T47D (cell line): Measurements from ENCODE around the gene BRSK1.
"Not testable (repeated sequence)": the region's sequence is repeated elsewhere in the genome, so short reads cannot be mapped to it uniquely, and the experiment has no call there.

Experiments used
- DNase-seq, 2 experiments: peaks; one replicate each; pipeline versions ENCODE4 v3.0.0 to v3.0.0-alpha.2; 2011 to 2012; ENCODE audit warnings: low read depth in 1 of 2, low spot score in 1 of 2
- JUND ChIP-seq: IDR thresholded peaks from 2 replicates; pipeline ENCODE4 v1.6.1; 2012; ENCODE audit warnings: low read depth
- in situ Hi-C: cut with HindIII; loops from 2 replicates; pipeline ENCODE4 v1.10.0; 2016; ENCODE audit warnings: low sequenced_read_pairs, low pct_unique_long_range_greater_than_20kb

Gene BRSK1

GRCh38 chr19:55320844-55321419, 37.1 kb downstream of the BRSK1 start:
- TF ChIP-seq JUND, result no peak
- DNase-seq, result no peak
- in situ Hi-C loops, result no loop called here

DNA sequence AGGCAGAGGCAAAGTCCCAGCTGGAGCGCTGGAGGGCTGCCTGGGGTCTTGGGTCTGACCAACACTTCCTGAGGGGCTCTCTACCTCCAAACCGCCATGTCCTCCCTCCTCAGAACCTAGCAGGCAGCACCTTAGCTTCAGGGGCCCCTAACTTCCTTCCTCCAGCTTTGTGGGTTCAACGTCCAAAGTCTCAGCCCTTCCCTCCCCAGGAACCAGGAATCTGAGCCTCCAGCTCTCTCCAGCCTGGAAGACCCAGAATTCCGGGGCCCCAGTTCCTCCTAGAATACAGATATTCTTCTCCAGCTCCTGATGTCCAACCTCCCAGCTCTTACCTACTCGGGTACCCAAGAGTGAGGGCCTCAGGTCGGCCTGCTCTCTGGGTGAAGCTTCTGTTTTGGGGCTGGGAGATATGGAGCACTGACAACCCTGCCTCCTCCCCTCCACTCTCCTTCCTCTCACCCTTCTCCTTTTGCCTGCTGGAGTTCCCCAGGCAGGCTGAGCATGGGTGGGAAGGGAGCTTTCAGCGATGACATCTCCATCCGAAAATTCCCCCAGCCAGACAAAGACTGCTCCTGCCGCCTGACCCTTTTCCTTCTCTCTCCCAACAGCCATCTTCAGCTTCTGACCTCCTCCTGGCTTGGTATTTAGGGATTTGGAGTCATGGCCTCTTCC, 37.8 kb downstream of the BRSK1 start:
- TF ChIP-seq JUND, result no peak
- no peak for DNase-seq
- in situ Hi-C loops, result no loop called here

DNA sequence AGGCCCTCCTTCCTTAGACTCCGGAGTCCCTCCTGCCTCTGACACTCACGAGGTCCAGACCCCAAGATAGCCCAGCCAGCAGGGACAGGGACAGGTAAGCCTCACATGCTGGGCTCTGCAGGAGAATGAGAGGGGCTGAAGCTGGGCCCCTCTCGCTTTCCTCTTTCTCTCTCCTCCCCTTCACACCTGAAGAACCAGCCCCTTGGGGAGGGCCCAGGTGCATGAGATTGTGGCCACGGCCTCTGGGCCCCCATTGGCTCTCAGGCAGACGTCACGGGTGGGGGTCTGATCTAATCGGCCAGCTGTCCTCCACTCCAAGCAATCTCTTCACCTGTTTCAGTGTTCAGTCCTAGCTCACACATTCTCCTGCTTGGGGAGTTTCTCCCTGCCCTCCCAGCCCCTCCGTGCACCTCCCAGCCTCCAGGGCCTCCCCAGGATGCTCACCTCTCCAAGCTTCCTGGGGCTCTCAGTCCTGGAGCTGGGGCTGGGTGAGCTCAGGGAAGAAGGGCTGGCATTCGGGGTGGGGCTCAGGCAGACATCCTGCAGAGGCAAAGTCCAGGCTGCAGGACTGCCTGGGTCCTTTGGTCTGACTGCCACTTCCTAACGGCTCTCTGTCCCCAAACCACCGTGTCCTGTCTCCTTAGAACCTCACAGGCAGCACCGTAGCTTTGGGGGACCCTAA, 38.5 kb downstream of the BRSK1 start:
- in situ Hi-C loops, result no loop called here
- no peak for TF ChIP-seq JUND
- DNase-seq, result no peak

DNA sequence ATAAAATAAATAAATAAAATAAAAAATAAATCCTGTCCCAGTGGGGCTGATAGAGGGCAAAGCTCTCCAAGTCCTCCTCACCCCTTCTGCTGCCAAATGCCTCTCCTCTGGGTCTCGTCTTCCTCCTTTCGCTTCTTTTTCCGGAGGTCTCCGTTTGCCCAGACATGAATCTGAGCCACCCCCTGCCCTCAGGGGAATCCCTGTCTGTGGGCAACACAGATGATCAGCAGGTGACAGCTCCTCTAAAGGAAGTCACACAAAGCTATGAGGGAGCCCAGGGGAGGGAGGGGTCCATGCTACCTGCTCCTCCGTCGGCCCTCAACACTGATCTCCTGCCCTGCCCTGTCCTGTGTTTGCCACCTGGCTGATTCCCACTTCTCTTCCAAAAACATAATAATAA, 40.9 kb downstream of the BRSK1 start:
- in situ Hi-C loops, result no loop called here
- no peak for TF ChIP-seq JUND
- DNase-seq, result no peak

DNA sequence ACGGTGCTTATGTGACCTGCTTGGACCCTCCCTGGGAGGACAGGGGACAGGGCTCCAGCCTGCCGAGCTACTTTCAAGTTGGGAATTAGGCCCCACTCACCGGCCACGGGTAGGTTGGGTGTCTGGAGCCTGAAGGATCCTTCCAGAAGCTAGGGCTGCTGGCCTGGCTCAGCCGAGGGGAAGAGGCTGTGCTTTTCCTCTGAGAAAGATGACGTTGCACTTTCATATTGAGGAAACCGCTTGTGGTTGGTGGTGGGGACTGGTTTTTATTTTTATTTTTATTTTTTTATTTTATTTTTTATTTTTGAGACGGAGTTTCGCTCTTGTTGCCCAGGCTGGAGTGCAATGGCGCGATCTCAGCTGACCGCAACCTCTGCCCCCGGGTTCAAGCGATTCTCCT, 41.4 kb downstream of the BRSK1 start, which contains the start of gene TMEM150B:
TSS of gene TMEM150B (minus strand) at position 170 of the 400 bp plus-strand sequence. CDS start 4,305 bp downstream, outside the sequence.
- no peak for DNase-seq
- TF ChIP-seq JUND, result no peak
- in situ Hi-C loops, result no loop called here

GRCh38 chr19:55328774-55329318, 45.0 kb downstream of the BRSK1 start:
- DNase-seq, result peak in 1 of 2 experiments; percentile 69
- in situ Hi-C loops, result not testable (repeated sequence)

DNA sequence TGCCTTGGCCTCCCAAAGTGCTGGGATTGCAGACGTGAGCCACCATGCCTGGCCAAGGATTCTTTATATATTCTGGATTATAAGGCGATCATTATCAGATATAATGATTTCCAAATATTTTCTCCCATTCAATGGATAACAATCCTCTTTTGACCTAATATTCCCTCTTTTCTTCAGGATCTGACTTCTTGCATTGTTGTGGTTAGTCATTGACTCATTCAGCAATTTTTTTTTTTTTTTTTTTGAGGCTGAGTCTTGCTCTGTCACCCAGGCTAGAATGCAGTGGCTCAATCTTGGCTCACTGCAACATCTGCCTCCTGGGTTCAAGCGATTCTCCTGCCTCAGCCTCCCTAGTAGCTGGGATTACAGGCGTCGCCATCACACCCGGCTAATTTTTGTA, 46.0 kb downstream of the BRSK1 start:
- DNase-seq, in situ Hi-C loops: not testable (repeated sequence)

- no peak for TF ChIP-seq JUND
- in situ Hi-C loops, result no loop called here
- DNase-seq, result no peak
These were observed 50.1 kb downstream of the BRSK1 start for GRCh38 chr19:55333870-55334269.

- no peak for TF ChIP-seq JUND
- in situ Hi-C loops, result no loop called here
- no peak for DNase-seq
These were observed 52.3 kb downstream of the BRSK1 start for GRCh38 chr19:55336101-55336500.

DNA sequence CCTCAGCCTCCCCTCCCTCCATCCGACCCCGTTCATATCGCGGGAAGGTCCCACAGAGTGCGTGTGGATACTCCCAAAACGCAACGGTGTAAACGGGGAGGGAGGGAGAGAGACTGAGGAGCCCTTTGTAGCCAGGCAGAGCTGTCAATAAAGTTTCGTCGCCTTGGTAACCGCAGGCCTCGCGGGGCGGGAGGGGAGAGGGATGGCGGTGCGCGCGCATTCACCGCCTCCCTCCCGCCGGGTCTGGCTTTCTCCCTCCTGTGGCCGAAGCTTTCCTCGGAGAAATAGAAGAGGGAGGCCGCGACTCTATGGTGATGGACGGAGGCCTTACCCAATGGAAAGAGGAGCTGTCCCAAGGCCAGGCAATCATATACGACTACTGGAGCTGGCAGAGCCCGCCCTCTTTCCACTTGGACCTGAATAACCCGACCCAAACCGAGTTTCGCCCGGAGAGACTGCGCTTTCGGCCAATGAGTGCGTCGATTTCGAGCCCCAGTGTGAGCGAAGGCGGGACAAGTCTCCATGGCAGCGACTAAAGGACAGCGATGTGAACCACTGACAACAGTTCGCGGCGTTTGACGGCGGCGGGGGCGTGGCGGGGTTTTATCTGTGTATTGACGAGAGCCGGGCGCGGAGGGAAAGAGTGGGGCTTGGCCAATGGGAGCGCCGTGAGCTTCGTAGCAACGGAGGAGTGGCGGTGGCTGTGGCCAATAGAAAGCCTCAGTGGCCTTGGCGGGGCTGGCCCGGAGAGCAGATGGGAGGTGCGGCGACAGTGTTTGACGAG, 55.5 kb downstream of the BRSK1 start, which contains the start of gene KMT5C:
TSS of gene KMT5C (plus strand) at position 772 of the 784 bp plus-strand sequence. CDS start 2,061 bp downstream, outside the sequence.
- TF ChIP-seq JUND, result no peak
- in situ Hi-C loops, result no loop called here
- DNase-seq, result peak; percentile 92 to 100

DNA sequence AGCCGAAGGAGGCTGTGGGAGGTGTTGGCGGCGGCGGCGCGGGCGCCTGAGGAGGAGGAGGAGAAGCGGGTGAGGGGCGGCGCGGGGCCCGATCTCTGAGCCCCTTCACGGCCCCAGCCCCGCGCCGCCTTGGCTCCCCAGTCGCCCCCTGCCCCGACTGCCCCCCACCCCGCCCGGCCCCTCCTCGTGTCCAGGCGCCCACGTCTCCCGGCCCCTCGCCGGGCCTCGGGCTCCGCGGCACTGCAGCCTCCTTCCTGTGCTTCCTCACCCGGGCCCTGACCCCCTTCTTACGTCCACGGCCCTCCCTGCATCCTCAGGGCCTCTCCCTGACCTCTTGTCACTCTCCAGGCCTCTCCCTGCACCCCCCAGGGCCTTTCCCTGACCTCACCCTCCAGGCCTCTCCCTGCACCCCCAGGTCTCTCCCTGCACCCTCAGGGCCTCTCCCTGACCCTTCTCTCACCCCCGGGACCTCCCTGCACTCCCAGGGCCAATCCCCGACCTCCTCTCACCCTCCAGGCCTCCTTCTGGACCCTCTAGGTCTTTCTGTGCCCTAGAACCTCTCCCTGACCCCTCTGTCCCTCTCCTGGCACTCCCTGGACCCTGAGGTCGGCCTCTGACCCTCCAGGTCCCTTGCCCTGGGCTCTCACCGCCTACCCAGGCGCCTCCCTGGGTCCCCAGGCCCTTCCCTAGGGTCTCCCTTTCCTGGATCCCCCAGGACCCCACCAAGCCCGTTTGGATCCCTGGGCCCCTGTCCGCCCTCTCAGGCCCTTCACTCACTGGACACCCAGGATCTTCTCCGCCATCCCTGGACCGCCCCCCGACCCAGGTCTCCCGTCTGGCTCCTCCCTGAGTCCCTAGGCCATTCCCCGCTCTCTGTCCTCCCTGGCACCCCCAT, 56.3 kb downstream of the BRSK1 start:
- DNase-seq, result no peak
- in situ Hi-C loops, result no loop called here
- TF ChIP-seq JUND, result no peak
